ENCODE measurements around the gene EPS15.

DNA sequence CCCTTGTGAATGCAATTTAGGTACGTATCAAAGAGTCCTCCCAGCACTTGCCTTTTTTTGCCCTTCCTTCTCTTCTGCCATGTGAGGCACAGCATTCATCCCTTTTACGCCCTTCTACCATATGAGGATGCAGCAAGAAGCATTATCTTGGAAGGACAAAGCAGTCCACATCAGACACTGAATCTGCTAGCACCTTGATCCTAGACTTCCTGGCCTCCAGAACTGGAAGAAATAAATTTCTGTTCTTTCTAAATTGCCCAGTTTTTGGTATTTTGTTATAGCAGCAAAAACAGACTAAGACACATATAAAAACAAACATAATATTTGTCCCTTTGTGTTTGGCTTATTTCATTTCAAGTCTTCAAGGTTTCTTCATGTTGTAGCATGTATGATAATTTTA, 20.1 kb downstream of the EPS15 start:
- TF ChIP-seq, protein P1, sequence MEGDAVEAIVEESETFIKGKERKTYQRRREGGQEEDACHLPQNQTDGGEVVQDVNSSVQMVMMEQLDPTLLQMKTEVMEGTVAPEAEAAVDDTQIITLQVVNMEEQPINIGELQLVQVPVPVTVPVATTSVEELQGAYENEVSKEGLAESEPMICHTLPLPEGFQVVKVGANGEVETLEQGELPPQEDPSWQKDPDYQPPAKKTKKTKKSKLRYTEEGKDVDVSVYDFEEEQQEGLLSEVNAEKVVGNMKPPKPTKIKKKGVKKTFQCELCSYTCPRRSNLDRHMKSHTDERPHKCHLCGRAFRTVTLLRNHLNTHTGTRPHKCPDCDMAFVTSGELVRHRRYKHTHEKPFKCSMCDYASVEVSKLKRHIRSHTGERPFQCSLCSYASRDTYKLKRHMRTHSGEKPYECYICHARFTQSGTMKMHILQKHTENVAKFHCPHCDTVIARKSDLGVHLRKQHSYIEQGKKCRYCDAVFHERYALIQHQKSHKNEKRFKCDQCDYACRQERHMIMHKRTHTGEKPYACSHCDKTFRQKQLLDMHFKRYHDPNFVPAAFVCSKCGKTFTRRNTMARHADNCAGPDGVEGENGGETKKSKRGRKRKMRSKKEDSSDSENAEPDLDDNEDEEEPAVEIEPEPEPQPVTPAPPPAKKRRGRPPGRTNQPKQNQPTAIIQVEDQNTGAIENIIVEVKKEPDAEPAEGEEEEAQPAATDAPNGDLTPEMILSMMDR (conservative IDR thresholded peaks at IDR 0.05; ENCODE audit: low read depth, low read length) = no peak
- TF ChIP-seq EZH2 (IDR thresholded peaks at IDR 0.05; ENCODE audit: low read length, unreplicated experiment) (no peak), EZH2phosphoT487 (IDR thresholded peaks at IDR 0.05; ENCODE audit: borderline replicate concordance, low read length) (no peak)
